GM19023 (cell line): ENCODE results near the gene HERPUD1.
A peak's percentile ranks its signal among the peaks of the same experiment; 100 is the strongest.
"Not testable (repeated sequence)": the region's sequence is repeated elsewhere in the genome, so short reads cannot be mapped to it uniquely, and the experiment has no call there.

ENCODE experiments used
- ATAC-seq: cut with Tn5 transposase; IDR thresholded peaks from one replicate; pipeline ENCODE4 v1.9.1; 2021; ENCODE audit warnings: mild to moderate bottlenecking, moderate library complexity; ENCODE audit not compliant: unreplicated experiment

HERPUD1 gene, protein sequence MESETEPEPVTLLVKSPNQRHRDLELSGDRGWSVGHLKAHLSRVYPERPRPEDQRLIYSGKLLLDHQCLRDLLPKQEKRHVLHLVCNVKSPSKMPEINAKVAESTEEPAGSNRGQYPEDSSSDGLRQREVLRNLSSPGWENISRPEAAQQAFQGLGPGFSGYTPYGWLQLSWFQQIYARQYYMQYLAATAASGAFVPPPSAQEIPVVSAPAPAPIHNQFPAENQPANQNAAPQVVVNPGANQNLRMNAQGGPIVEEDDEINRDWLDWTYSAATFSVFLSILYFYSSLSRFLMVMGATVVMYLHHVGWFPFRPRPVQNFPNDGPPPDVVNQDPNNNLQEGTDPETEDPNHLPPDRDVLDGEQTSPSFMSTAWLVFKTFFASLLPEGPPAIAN

DNA sequence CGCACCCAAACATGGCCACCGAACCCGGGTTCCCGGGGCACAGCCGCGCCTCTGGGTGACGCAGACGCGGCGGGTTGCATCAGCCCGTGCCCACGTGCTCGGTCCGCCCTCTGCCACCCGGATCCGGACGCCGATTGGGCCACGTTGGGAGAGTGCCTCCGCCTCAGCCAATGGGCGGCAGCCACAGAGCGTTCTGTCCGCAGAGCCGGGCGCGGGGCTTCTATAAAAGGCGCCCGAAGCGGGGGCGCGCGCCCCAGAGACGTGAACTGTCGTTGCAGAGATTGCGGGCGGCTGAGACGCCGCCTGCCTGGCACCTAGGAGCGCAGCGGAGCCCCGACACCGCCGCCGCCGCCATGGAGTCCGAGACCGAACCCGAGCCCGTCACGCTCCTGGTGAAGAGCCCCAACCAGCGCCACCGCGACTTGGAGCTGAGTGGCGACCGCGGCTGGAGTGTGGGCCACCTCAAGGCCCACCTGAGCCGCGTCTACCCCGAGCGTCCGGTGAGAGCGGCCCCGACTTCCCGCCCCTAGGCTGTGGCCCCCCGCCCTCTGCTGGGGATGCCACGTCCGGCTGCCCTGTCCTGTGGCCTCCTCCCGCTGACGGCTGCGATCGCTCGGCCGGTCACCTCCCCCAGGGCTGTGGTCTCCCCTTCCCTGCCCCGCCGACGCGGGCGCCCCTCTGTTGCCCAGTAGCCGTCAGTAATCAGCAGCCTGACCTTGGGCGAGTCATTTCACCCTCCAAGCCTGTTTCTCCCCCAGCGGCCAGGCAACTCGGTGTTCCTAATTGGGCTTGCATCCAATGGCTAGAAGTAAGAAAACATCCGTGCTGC, at the start of gene HERPUD1:
Gene HERPUD1, plus strand, starts transcription at position 251 of the 829 bp plus-strand sequence. Its CDS starts 103 bp downstream, at position 354.
- ATAC-seq = peak; percentile 89

DNA sequence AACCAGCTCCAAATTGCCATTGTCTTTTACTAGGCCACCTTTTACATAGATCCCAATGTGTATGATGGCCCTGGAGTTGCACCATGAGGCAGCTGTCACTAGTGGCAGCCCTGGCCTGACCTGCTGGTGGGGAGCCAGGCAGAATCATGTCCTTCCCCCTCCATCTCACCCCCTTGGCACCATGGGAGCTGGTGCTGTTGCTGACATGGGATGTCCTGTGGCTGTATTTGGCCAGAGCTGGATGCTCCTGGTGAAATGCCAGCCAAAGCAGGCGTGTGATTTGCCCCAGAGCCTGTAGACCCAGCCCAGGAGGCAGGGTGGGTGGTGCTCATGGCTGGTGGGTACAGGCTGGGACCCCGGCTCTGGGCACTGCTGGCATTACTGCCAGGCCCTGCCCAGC, 48.4 kb upstream of the HERPUD1 start:
- no peak for ATAC-seq

DNA sequence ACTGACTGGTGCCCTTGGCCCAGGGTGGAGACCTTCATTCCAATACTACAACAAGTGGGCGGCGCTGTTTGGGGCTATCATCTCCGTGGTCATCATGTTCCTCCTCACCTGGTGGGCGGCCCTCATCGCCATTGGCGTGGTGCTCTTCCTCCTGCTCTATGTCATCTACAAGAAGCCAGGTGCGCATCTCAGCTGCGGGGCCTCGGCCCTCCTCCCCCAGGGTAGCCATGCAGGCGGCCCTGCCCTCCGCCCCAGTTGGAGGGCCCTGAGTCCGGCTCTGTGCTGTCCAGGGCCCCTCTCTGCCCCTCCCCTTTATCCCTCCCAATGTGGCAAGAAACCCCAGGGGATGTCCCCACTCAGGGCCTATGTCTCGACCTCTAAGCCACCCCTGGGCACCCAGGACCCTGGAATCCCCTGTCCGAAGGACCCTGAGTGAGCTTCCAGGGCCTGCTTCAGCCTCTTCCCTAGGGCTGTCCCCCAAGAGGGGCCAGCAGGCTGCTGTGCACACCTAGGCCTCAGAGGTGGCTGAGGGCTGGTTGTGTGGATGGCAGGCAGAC, 47.8 kb upstream of the HERPUD1 start:
- no peak for ATAC-seq

DNA sequence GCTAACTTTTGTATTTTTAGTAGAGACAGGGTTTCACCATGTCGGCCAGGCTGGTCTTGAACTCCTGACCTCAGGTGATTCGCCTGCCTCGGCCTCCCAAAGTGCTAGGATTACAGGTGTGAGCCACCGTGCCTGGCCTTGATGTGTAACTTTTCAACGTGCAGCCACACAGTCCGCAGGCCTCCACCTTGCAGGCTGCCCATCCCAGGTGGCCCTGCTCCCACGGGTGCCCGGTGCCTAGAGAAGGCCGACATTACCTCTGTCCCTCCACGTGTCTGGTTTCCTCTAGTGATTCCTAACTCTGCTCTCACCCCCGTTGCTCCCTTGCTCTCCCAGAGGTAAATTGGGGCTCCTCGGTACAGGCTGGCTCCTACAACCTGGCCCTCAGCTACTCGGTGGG, 47.0 kb upstream of the HERPUD1 start:
- not testable (repeated sequence) for ATAC-seq

DNA sequence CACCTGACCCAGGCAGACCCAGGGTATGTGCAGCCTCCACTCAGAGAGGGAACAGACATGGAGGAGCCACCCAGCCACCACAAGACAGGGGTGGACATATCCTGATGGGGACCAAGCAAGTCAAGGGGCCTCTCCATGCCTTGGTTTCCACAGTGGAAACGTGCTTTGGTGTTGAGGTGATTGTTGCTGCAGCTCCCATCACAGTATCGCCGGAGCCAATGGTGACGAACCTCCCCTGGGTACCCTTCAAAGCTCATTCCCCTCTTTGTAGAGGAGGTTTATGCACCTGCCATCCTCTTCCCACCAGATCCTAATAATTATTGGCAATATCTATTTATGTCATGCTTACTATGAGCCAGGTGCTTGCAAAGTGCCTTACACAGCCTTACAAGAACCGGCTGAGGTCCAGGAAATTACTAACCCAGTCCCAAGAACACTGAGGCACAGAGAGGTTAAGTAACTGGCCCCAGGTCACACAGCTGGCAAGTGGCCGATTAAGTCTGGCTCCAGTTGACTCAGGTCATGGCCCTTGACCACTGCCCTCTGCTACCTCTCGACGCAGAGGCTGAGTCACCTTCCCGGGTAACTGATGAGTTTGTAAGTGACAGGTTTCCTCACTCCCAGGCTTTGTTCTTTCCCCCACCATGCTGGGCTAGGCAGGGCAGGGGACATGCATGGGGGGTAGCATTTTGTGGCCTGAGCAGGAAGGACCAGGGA, 46.3 kb upstream of the HERPUD1 start:
- ATAC-seq = no peak

DNA sequence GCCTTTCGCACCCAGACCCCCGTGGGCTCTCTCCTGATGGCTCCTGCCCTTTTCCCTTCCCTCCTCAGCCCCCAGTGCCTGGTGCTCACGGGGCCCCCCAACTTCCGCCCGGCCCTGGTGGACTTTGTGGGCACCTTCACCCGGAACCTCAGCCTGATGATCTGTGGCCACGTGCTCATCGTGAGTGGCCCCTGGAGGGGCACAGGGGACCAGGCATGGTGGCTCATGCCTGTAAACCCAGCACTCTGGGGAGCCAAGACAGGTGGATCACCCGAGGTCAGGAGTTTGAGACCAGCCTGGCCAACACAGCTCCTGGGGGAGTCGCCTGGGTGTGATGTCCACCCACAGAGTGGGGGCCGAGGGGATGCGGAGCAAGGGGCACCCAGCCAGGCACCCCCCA, 45.6 kb upstream of the HERPUD1 start:
- no peak for ATAC-seq

DNA sequence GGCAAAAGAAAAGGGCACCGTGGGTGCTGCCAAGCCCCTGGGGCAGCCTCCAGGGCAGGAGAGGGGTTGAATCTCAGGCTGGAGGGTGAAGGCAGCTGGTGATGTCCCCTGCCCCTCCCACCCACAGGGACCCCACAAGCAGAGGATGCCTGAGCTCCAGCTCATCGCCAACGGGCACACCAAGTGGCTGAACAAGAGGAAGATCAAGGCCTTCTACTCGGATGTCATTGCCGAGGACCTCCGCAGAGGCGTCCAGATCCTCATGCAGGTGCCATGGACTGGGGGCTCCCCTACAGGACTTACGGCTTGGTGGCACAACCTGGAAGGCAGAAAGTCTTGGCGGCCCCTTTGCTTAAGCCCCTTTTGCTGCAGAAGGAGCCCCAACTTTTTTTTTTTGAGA, 45.1 kb upstream of the HERPUD1 start:
- no peak for ATAC-seq

DNA sequence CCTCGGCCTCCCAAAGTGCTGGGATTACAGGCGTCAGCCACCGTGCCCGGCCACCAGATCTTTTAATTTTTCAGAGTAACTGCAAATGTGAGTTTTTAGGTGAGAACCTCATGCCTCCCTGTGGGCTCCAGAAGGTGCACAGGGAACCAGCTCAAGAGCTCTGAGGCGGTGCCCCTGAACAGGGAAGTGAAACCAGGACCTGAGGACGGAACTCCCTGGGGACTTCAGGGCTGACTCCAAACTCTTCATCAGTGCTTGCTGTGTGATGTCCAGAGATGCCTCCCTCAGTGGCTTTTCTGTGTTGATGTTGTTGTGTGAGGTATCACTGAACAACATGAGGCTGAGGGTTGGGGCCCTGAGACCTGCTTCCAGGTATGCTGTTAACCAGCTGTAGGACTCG, 43.1 kb upstream of the HERPUD1 start:
- no peak for ATAC-seq

DNA sequence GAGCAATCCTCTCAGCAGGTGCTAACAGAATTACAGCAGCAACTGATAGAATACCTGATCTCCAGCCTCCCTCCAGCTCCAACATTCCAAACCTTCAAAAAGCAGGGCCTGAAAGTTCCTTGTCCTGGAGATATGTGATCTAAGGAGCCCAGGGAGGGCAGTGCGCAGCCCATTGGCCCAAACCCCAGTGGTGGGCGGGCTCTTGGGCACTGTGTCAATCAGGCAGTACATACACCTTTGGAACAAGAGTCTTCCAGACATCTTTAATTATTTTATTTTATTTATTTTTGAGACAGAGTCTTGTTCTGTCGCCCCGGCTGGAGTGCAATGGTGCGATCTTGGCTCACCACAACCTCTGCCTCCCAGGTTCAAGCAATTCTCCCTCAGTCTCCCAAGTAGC, 42.7 kb upstream of the HERPUD1 start:
- no peak for ATAC-seq

DNA sequence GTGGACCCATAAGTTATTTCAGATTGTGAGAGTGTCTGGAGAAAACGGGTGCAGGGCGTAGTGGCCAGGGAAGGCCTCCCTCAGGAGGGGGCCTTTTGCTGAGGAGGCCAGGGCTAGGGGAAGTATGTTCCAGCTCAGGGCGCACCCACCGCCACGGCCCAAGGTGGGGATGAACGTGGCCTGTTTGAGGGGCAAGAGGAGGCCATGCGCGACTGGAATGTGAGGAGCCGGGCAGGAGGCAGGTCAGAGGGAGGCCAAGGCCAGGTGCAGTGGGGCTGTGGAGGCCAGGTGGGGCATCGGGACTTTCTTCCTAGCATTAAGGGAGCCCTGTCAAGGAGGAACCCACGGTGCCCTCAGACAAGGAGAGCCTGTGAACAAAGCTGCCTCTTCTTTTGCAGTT, 40.3 kb upstream of the HERPUD1 start:
- no peak for ATAC-seq

DNA sequence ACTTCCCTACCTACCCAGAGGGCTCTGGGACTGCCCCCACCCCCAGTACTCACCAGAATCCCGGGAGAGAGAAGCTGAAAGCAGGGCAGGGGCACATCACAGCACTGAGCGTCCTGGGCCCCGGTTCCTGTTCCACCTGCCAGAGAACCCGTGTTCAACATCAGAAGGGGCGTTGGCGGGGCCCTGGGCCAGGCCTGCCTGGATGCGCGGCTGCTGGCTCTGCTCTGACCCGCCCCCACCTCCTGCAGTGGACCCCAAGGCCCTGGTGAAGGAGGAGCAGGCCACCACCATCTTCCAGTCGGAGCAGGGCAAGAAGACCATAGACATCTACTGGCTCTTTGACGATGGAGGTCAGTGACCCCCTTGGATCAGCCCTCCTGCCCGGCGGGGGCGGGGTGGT, 39.2 kb upstream of the HERPUD1 start:
- ATAC-seq = no peak

DNA sequence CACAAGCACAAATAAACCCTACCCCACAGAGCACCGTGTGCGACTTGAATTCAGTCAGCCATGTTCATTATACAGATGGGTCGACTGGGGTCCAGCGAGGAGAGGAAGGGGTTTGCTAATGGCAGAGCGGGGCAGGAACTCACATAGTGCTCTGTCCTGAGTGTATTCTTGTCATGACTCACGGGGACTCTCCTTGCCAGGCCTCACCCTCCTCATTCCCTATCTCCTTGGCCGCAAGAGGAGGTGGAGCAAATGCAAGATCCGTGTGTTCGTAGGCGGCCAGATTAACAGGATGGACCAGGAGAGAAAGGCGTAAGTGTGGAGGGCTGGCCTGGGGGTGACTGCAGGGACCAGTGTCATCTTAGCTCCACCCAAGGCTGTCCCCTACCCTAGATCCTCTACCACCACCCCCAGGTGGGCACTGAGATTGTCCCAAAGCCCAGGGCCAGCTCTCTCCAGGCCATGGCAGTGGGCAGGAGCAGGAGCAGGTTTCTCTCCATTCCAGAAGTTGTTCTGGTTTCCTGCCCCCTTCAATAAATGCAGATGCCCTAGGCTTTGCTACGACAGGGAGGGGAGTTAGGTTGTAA, 37.5 kb upstream of the HERPUD1 start:
- ATAC-seq = no peak

DNA sequence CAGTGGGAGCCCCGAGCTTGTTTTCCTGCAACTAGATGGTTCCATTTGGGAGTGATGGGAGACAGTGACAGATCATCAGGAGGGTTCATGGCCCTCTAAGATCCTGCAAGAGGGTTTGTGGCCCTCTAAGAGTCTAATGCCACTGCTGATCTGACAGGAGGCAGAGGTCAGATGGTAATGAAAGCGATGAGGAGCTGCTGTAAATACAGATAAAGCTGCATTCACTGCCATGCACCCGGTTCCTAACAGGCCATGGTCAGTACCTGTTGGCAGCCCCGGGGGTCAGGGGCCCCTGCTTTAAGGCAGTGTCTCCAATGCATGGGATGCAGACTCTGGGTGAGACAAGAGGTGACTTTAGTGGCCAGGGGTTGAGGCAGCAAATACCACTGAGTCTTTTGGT, 36.1 kb upstream of the HERPUD1 start:
- ATAC-seq = no peak

DNA sequence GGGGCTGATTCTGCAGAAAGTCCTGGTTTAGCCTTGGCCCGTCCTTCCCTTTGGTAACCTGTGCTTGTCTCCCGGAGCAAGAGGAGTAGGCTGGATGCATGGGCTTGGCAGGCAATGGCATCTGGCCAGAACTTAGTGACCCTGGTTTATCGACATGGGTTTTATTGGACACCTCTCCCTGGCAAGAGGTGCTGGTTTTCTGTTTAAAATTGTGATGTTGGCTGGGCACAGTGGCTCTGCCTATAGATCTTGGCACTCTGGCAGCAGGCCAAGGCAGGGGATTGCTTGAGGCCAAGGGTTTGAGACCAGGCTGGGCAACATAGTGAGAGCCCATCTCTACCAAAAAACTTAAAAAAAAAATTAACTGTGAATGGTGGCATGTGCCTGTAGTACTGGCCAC, 35.7 kb upstream of the HERPUD1 start:
- ATAC-seq = no peak

DNA sequence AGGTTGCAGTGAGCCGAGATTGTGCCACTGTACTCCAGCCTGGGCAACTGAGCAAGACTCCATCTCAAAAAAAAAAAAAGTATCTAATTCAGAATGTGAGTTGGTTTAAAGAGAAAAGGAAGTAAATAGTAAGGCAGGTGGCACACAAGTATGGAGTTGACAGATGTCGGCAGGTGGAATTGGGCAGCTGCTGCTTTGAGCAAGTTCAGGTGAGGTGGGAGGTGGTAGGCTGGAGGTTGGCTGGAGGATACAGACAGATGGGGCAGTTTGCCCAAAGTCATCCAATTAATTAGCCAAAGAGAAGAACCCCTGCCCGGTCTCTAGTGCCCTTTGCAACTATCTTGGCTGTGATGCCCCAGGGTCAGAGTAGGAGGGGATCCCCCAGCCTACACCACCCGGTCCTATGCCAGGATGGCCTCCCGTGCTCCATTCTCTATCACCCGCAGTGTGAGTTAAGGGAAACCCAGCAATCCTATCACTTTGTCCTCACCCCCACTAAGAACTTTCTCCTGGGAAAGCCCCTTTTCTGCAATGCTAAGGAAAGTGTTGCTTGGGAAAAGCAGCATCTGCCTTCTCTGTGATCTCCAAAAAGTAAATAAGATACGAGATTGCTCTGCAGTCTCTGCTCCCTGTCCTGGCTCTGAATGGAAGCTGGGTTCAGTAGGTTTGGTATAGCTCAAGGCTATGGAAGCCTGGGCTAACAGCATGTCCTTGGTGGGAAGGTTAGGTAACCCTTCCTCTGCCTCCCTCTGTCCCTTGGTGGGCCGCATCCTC, 34.7 kb upstream of the HERPUD1 start:
- no peak for ATAC-seq

DNA sequence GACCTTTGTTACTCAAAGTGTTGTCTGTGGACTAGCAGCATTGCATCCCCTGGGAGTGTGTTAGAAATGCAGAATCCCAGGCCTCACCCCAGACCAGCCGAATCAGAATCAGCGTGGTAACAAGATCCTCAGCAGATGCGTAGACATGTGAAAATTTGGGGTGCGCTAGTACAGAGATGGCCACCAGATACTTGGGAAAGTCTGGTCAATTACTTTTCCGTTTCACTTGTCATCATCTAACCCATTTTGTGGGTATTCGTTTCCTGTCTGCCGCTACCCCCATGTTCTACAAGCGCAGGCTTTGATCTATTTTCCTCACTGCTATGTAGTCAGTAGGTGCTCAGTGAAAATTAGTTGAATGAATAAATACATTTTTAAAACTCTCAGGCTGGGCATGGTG, 33.1 kb upstream of the HERPUD1 start:
- peak; percentile 63 for ATAC-seq

DNA sequence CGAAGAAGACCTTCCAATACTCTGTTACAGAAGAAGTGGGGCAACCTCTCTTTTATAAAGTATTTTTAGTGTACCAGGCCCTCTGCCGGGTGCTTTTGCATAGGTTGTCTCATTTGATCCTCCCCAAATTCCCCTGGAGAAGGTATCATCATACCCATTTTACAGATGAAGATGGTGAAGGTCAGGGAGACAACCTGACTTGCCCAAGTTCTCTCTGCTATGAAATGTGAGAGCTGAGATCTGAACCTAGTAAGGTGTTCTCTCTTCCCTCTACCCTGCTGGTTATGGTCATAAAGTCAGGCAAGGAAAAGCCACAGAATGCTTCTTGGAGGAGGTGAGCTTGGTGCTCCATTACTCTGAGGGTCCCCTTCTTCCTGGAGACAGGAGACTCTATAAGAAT, 28.1 kb upstream of the HERPUD1 start:
- no peak for ATAC-seq

DNA sequence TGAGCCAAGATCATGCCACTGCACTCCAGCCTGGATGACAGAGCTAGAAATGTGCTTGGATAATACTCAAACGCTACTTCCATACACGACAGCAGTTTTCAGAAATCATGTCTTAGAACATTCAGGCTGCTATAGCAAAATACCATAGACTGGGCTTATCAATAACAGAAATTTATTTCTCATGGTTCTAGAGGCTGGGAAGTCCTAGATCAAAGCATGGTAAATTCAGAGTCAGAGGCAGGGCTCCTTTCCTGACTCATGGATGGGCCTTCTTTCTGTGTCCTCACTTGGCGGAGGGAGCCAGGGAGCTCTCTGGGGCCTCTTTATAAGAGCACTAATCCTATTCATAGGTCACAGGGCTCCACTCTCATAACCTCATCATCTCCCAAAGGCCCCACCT, 24.5 kb upstream of the HERPUD1 start:
- no peak for ATAC-seq

DNA sequence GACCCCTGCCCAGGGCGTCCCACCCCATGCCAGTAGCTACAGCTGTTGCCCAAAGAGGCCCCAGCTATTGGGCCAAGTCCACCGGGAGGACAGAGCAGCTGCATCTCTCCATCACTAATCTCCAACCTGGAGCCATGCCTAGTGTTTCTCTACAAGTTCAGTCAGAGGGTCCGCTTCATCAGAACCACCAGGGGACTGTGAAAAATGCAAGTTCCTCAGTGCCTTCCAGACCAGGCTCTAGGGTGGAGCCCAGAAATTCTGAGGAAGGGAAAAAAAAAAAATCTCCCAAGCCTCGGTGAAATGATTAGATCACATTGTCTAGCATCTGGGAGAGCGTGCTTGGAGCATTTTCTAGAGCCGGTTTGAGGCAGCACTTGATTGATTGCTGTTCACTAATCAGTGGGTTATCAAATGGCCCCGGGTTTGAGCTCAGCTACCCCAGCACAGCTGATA, 22.4 kb upstream of the HERPUD1 start:
- ATAC-seq = no peak

DNA sequence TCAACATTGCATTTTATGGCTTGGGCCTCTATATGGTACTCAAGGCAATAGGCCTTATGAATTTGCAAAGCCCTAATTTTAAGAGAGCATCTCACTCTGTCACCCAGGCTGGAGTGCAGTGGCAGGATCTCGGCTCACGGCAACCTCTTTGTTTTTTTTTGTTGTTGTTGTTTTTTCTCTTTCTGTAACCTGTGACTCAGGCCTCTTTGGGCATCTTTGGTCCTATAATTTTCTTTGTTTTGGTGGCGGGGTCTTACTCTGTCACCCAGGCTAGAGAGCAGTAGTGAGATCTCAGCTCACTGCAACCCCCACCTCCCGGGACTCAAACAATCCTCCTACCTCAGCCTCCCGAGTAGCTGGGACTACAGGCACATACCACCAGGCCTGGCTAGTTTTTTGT, 21.8 kb upstream of the HERPUD1 start:
- ATAC-seq = no peak
